Keratinocyte (primary cell): ENCODE measurements around the gene PDE11A.

Experiments used
- EZH2 ChIP-seq: IDR thresholded peaks from one replicate; pipeline ENCODE4 v1.6.1; 2012; ENCODE audit warnings: inconsistent platforms, mild to moderate bottlenecking, low read length, moderate library complexity
- TF ChIP-seq, protein P1 (sequence below), 3 experiments: IDR thresholded peaks in 1 of 3; conservative IDR thresholded peaks in 1 of 3; optimal IDR thresholded peaks in 1 of 3; 2 replicates in 2 of 3; 3 replicates in 1 of 3; pipeline versions ENCODE3 to v1.5.1; 2011; ENCODE audit warnings: low read length in 3 of 3, mild to moderate bottlenecking in 3 of 3, moderate library complexity in 2 of 3, control low read depth in 1 of 3, inconsistent platforms in 1 of 3; ENCODE audit not compliant: insufficient read depth in 2 of 3; ENCODE audit errors: extremely low read depth in 1 of 3

DNA sequence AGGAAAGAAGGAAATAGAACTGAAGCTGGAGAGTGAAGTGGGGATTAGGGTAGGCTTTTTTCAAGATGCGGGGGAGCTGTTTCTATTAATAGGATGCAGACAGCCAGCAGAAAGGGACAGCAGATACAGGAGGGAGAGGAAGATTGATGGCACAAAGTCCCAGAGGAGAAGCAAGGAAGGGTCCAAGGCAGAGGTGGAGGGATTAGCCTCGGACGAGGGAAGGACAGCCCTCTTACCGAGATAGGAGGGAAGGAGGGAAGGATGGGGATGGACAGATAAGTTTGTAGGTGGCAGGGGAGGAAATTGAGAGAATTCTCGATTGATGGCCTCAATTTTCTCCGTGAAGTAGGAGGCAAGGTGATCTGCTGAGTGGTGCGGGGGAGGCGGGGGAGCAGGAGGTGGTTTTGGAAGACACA is 362.6 kb downstream of the PDE11A start:
- TF ChIP-seq, protein P1, sequence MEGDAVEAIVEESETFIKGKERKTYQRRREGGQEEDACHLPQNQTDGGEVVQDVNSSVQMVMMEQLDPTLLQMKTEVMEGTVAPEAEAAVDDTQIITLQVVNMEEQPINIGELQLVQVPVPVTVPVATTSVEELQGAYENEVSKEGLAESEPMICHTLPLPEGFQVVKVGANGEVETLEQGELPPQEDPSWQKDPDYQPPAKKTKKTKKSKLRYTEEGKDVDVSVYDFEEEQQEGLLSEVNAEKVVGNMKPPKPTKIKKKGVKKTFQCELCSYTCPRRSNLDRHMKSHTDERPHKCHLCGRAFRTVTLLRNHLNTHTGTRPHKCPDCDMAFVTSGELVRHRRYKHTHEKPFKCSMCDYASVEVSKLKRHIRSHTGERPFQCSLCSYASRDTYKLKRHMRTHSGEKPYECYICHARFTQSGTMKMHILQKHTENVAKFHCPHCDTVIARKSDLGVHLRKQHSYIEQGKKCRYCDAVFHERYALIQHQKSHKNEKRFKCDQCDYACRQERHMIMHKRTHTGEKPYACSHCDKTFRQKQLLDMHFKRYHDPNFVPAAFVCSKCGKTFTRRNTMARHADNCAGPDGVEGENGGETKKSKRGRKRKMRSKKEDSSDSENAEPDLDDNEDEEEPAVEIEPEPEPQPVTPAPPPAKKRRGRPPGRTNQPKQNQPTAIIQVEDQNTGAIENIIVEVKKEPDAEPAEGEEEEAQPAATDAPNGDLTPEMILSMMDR (optimal IDR thresholded peaks at IDR 0.05 in 1 of 3, IDR thresholded peaks at IDR 0.05 in 1 of 3, conservative IDR thresholded peaks at IDR 0.05 in 1 of 3; ENCODE audit: extremely low read depth in 1 of 3, insufficient read depth in 2 of 3, low read length in 3 of 3) = no peak
- TF ChIP-seq EZH2 = no peak
